HEK293 (cell line): ENCODE data around the gene MSI2.

Experiments
- CTCF ChIA-PET: fragments of 350-600 bp; formaldehyde crosslinking; extraction: SDS; loops from one replicate; lab custom pipeline; 2021; ENCODE audit warnings: antibody characterized with exemption; lab: Yijun Ruan, JAX
- POLR2A ChIA-PET: fragments of 300-600 bp; formaldehyde crosslinking; extraction: SDS; loops from one replicate; lab custom pipeline; 2020; ENCODE audit warnings: antibody characterized with exemption, inconsistent platforms; lab: Yijun Ruan, JAX
- H3K27ac ChIP-seq: fragments of 200-500 bp; sonication (Bioruptor generic); 2 replicates; pipeline ENCODE4 v1.5.1; 2014; ENCODE audit warnings: low read depth, low read length, control low read depth, inconsistent platforms; ENCODE audit errors: extremely low read depth
- H3K36me3 ChIP-seq, 2 experiments: fragments of 200-500 bp in 1 of 2; sonication (Bioruptor generic) in 1 of 2; 1 replicate in 1 of 2; 2 replicates in 1 of 2; pipeline ENCODE4 v1.5.1; 2014 to 2017; ENCODE audit warnings: inconsistent platforms in 2 of 2, low read length in 2 of 2; ENCODE audit not compliant: control insufficient read depth in 2 of 2, insufficient read depth in 1 of 2
- H3K4me1 ChIP-seq: fragments of 200-500 bp; sonication (Bioruptor generic); 2 replicates; pipeline ENCODE4 v1.5.1; 2014; ENCODE audit warnings: mild to moderate bottlenecking, low read length, inconsistent platforms; ENCODE audit not compliant: control insufficient read depth, insufficient read depth
- H3K4me3 ChIP-seq: 2 replicates; pipeline ENCODE4 v1.5.1; 2011; ENCODE audit warnings: low read depth, mild to moderate bottlenecking, control low read depth, low read length, moderate library complexity
- H3K9me3 ChIP-seq: fragments of 200-500 bp; sonication (Bioruptor generic); 2 replicates; pipeline ENCODE4 v1.5.1; 2014; ENCODE audit warnings: low read depth, low read length, inconsistent platforms; ENCODE audit not compliant: control insufficient read depth, insufficient read depth
- KLF10 ChIP-seq: fragments of 450-650 bp; IDR thresholded peaks from 2 replicates; pipeline ENCODE4 v1.5.1; 2018; ENCODE audit warnings: missing biosample characterization, mild to moderate bottlenecking, missing genetic modification characterization
- PRDM1 ChIP-seq: fragments of 450-650 bp; formaldehyde crosslinking; IDR thresholded peaks from 2 replicates; pipeline ENCODE4; 2016; ENCODE audit warnings: missing biosample characterization, missing genetic modification characterization
- SALL2 ChIP-seq: fragments of 450-650 bp; formaldehyde crosslinking; IDR thresholded peaks from 2 replicates; pipeline ENCODE4 v1.5.0; 2017; ENCODE audit warnings: missing biosample characterization, mild to moderate bottlenecking, missing genetic modification characterization, borderline replicate concordance
- ZFP37 ChIP-seq: fragments of 450-650 bp; formaldehyde crosslinking; IDR thresholded peaks from 2 replicates; pipeline ENCODE4 v1.5.1; 2016; ENCODE audit warnings: missing biosample characterization, missing genetic modification characterization
- ZNF146 ChIP-seq: fragments of 450-650 bp; formaldehyde crosslinking; IDR thresholded peaks from 2 replicates; pipeline ENCODE4 v1.5.1; 2016; ENCODE audit warnings: missing biosample characterization, missing genetic modification characterization
- ZNF16 ChIP-seq: fragments of 450-650 bp; formaldehyde crosslinking; IDR thresholded peaks from 2 replicates; pipeline ENCODE4 v1.5.1; 2016; ENCODE audit warnings: low read depth, missing biosample characterization, missing genetic modification characterization
- ZNF19 ChIP-seq: fragments of 450-650 bp; formaldehyde crosslinking; IDR thresholded peaks from 2 replicates; pipeline ENCODE4; 2016; ENCODE audit warnings: missing biosample characterization, missing genetic modification characterization, low read depth
- ZNF211 ChIP-seq: fragments of 450-650 bp; formaldehyde crosslinking; IDR thresholded peaks from 2 replicates; pipeline ENCODE4 v1.5.1; 2016; ENCODE audit warnings: low read depth, missing biosample characterization, missing genetic modification characterization
- ZNF24 ChIP-seq: fragments of 450-650 bp; formaldehyde crosslinking; IDR thresholded peaks from 2 replicates; pipeline ENCODE4 v1.5.1; 2016; ENCODE audit warnings: missing biosample characterization, missing genetic modification characterization
- ZNF311 ChIP-seq: fragments of 450-650 bp; formaldehyde crosslinking; IDR thresholded peaks from 2 replicates; pipeline ENCODE4 v1.5.1; 2017; ENCODE audit warnings: missing biosample characterization, missing genetic modification characterization, borderline replicate concordance
- ZNF324 ChIP-seq: fragments of 450-650 bp; formaldehyde crosslinking; IDR thresholded peaks from 2 replicates; pipeline ENCODE4 v1.5.1; 2016; ENCODE audit warnings: missing biosample characterization, missing genetic modification characterization
- ZNF433 ChIP-seq: fragments of 450-650 bp; formaldehyde crosslinking; IDR thresholded peaks from 2 replicates; pipeline ENCODE4 v1.5.1; 2016; ENCODE audit warnings: missing biosample characterization, missing genetic modification characterization, low read depth
- ZNF501 ChIP-seq: fragments of 450-650 bp; formaldehyde crosslinking; IDR thresholded peaks from 2 replicates; pipeline ENCODE4 v1.5.1; 2016; ENCODE audit warnings: missing biosample characterization, missing genetic modification characterization
- ZNF561 ChIP-seq: fragments of 450-650 bp; IDR thresholded peaks from 2 replicates; pipeline ENCODE4 v1.5.1; 2018; ENCODE audit warnings: missing biosample characterization, missing genetic modification characterization, borderline replicate concordance
- ZNF670 ChIP-seq: fragments of 450-650 bp; formaldehyde crosslinking; IDR thresholded peaks from 2 replicates; pipeline ENCODE4 v1.5.1; 2016; ENCODE audit warnings: missing biosample characterization, missing genetic modification characterization, low read depth
- ZNF677 ChIP-seq: fragments of 450-650 bp; IDR thresholded peaks from 2 replicates; pipeline ENCODE4 v1.5.0; 2018; ENCODE audit warnings: missing biosample characterization, mild to moderate bottlenecking, missing genetic modification characterization, moderate library complexity
- ZNF785 ChIP-seq: fragments of 450-650 bp; formaldehyde crosslinking; IDR thresholded peaks from 2 replicates; pipeline ENCODE4 v1.5.1; 2016; ENCODE audit warnings: missing biosample characterization, missing genetic modification characterization
- ZNF837 ChIP-seq: fragments of 450-650 bp; formaldehyde crosslinking; IDR thresholded peaks from 2 replicates; pipeline ENCODE4 v1.5.1; 2016; ENCODE audit warnings: missing biosample characterization, missing genetic modification characterization
- TF ChIP-seq, protein P1 (sequence below): fragments of 450-650 bp; formaldehyde crosslinking; IDR thresholded peaks from 2 replicates; pipeline ENCODE4 v1.5.1; 2016; ENCODE audit warnings: missing biosample characterization, missing genetic modification characterization
- TF ChIP-seq, protein P2 (sequence below): fragments of 450-650 bp; formaldehyde crosslinking; IDR thresholded peaks from 2 replicates; pipeline ENCODE4 v1.5.1; 2016; ENCODE audit warnings: missing biosample characterization, missing genetic modification characterization

The MSI2 gene

DNA sequence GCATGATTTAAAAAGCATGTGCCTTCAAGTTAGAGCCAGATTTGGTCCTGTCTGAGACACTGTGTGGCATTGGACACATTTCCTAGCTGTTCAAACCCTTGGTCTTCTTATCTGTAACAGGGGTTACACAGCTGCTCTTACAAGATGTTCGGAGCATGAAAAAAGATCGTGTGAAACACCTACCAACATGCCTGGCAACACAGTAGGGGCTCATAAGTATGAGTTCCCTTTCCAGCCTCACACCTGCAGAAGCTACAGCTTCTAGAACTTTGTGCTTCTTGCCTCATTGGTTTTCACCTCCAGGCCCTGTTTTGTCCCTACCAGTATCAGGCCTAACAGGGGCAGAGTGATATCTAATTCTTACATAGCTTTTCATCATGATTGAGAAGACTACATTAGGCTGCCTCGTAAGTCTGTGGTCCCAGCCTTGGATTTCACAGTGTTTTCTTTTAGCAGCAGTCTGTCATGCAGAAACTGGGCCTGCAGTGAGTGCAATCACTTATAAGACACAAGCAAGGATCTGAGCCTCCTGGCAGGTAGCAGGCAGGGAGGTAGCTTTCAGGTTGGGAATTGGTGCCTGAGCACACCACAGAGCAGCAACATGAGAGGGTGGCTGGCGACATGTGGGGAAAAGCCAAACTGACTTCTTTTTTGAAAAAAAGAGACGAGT, 410.0 kb downstream of the MSI2 start:
- no peak for TF ChIP-seq ZNF501 (tag by site-specific recombination)
- TF ChIP-seq, protein P1, sequence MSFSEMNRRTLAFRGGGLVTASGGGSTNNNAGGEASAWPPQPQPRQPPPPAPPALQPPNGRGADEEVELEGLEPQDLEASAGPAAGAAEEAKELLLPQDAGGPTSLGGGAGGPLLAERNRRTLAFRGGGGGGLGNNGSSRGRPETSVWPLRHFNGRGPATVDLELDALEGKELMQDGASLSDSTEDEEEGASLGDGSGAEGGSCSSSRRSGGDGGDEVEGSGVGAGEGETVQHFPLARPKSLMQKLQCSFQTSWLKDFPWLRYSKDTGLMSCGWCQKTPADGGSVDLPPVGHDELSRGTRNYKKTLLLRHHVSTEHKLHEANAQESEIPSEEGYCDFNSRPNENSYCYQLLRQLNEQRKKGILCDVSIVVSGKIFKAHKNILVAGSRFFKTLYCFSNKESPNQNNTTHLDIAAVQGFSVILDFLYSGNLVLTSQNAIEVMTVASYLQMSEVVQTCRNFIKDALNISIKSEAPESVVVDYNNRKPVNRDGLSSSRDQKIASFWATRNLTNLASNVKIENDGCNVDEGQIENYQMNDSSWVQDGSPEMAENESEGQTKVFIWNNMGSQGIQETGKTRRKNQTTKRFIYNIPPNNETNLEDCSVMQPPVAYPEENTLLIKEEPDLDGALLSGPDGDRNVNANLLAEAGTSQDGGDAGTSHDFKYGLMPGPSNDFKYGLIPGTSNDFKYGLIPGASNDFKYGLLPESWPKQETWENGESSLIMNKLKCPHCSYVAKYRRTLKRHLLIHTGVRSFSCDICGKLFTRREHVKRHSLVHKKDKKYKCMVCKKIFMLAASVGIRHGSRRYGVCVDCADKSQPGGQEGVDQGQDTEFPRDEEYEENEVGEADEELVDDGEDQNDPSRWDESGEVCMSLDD (tag by site-specific recombination), result no peak
- no peak for TF ChIP-seq ZFP37 (tag by site-specific recombination)
- TF ChIP-seq ZNF324 (tag by site-specific recombination), result no peak
- TF ChIP-seq KLF10 (tag by site-specific recombination), result no peak
- no peak for TF ChIP-seq ZNF146
- no peak for TF ChIP-seq ZNF311 (tag by site-specific recombination)
- TF ChIP-seq ZNF670 (tag by site-specific recombination), result no peak
- TF ChIP-seq ZNF24 (tag by site-specific recombination), result no peak
- no peak for TF ChIP-seq PRDM1 (tag by site-specific recombination)
- no peak for TF ChIP-seq ZNF785 (tag by site-specific recombination)
- TF ChIP-seq ZNF433, result no peak
- TF ChIP-seq, protein P2, sequence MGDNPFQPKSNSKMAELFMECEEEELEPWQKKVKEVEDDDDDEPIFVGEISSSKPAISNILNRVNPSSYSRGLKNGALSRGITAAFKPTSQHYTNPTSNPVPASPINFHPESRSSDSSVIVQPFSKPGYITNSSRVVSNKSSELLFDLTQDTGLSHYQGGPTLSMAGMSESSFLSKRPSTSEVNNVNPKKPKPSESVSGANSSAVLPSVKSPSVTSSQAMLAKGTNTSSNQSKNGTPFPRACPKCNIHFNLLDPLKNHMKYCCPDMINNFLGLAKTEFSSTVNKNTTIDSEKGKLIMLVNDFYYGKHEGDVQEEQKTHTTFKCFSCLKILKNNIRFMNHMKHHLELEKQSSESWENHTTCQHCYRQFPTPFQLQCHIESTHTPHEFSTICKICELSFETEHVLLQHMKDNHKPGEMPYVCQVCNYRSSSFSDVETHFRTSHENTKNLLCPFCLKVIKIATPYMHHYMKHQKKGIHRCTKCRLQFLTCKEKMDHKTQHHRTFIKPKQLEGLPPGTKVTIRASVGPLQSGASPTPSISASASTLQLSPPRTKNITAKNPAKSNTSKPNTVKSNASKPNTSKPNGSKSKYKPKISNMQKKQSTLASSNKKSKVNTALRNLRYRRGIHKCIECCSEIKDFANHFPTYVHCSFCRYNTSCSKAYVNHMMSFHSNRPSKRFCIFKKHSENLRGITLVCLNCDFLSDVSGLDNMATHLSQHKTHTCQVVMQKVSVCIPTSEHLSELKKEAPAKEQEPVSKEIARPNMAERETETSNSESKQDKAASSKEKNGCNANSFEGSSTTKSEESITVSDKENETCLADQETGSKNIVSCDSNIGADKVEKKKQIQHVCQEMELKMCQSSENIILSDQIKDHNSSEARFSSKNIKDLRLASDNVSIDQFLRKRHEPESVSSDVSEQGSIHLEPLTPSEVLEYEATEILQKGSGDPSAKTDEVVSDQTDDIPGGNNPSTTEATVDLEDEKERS (tag by site-specific recombination), result no peak
- no peak for TF ChIP-seq ZNF19 (tag by site-specific recombination)
- TF ChIP-seq SALL2 (tag by site-specific recombination), result no peak
- no peak for TF ChIP-seq ZNF677 (tag by site-specific recombination)
- no peak for TF ChIP-seq ZNF561 (tag by site-specific recombination)
- no peak for TF ChIP-seq ZNF837 (tag by site-specific recombination)
- no peak for TF ChIP-seq ZNF16
- H3K4me3 ChIP-seq, result no peak overlapping the region
- H3K27ac ChIP-seq, result no peak overlapping the region
- POLR2A ChIA-PET, result interaction anchor here (0.5 kb wide), 1 partner anchor 51 kb away, joined by 5 read pairs; no protein-coding TSS in a partner anchor
- no peaks in the 10 kb centered on the region for H3K36me3 ChIP-seq
- CTCF ChIA-PET, result interaction anchor here (0.7 to 2.2 kb wide), 3 partner anchors 68 to 117 kb away, joined by 3 to 13 read pairs (median 4); no protein-coding TSS in a partner anchor
- peaks cover 18% of the 10 kb centered on the region for H3K4me1 ChIP-seq
- no peaks in the 10 kb centered on the region for H3K9me3 ChIP-seq

DNA sequence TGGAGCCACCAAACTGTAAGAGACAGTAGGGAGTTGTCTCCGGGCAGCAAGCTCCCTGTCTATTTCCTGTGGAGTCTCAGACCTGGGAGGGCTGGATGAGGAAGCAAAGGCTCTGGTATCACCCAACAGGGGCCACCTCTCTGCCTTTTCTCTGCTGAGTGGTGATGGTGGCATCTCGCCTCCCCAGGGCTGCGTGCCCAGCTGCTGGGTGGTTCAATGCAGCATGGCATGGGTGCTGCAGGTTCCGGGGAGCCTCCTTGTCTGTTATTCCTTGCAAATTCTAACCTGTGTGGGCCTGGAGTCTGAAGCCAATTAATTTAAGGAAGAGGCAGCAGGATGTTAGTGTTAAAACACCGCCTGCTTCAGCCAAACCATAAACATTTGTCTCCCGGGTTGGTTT, 410.6 kb downstream of the MSI2 start:
- no peak for TF ChIP-seq ZNF211 (tag by site-specific recombination)
- Histone ChIP-seq H3K27ac (no peak overlapping the region), H3K4me3 (no peak overlapping the region), H3K9me3 (no peaks in the 10 kb centered on the region), H3K4me1 (peaks cover 21% of the 10 kb centered on the region), H3K36me3 (no peaks in the 10 kb centered on the region)
- POLR2A ChIA-PET, result no interaction called here
- CTCF ChIA-PET, result interaction anchor here (2.2 kb wide), 1 partner anchor 69 kb away, joined by 13 read pairs; no protein-coding TSS in a partner anchor
